GM23338 (cell line): Measurements from ENCODE around the gene DHX36. TPM values are rescaled to one million over a fixed set of nuclear protein-coding genes. Genes with fewer than 3 reads are reported as not detected.

Source experiments
- ATAC-seq: fragments of 200-7000 bp; cut with Tn5 transposase; 3 replicates; pipeline ENCODE4 v1.9.1; 2020
- DNase-seq: peaks from one replicate; pipeline ENCODE4 v3.0.0-alpha.2; 2015; ENCODE audit warnings: low spot score
- H2AFZ ChIP-seq: fragments of 200-600 bp; sonication (generic); 2 replicates; pipeline ENCODE4 v1.8.0; 2016; ENCODE audit warnings: antibody characterized with exemption, mild to moderate bottlenecking, moderate library complexity
- H3F3A ChIP-seq: fragments of 200-600 bp; sonication (generic); replicated peaks from 2 replicates; pipeline ENCODE4 v1.8.0; 2017; ENCODE audit warnings: antibody characterized with exemption, mixed run types, low read depth
- H3K27ac ChIP-seq: fragments of 200-600 bp; sonication (generic); 2 replicates; pipeline ENCODE4 v1.6.1; 2016; ENCODE audit warnings: low read depth
- H3K27me3 ChIP-seq: fragments of 200-600 bp; sonication (generic); 2 replicates; pipeline ENCODE4 v1.8.0; 2016; ENCODE audit warnings: mild to moderate bottlenecking, mixed run types, moderate library complexity; ENCODE audit not compliant: insufficient read depth
- H3K36me3 ChIP-seq: fragments of 200-600 bp; sonication (generic); 2 replicates; pipeline ENCODE4 v1.8.0; 2016; ENCODE audit warnings: mild to moderate bottlenecking; ENCODE audit not compliant: insufficient read depth
- H3K4me1 ChIP-seq: fragments of 200-600 bp; sonication (generic); 2 replicates; pipeline ENCODE4 v1.8.0; 2016; ENCODE audit warnings: mild to moderate bottlenecking, moderate library complexity; ENCODE audit not compliant: insufficient read depth
- H3K4me2 ChIP-seq: fragments of 200-600 bp; sonication (generic); 2 replicates; pipeline ENCODE4 v1.7.1; 2017; ENCODE audit warnings: mixed run types
- H3K4me3 ChIP-seq: fragments of 200-600 bp; sonication (generic); 2 replicates; pipeline ENCODE4 v1.6.1; 2016; ENCODE audit warnings: mixed run types
- H3K79me2 ChIP-seq: fragments of 200-600 bp; sonication (generic); replicated peaks from 2 replicates; pipeline ENCODE4 v1.8.0; 2017; ENCODE audit warnings: mild to moderate bottlenecking; ENCODE audit not compliant: insufficient read depth
- H3K9me2 ChIP-seq: fragments of 200-600 bp; sonication (generic); 2 replicates; pipeline ENCODE4 v1.8.0; 2017; ENCODE audit not compliant: insufficient read depth
- H4K20me1 ChIP-seq: fragments of 200-600 bp; sonication (generic); replicated peaks from 2 replicates; pipeline ENCODE4 v1.8.0; 2017; ENCODE audit warnings: mild to moderate bottlenecking; ENCODE audit not compliant: insufficient read depth
- H3K27ac Mint-ChIP-seq: 2 replicates; pipeline ENCODE4 v1.8.0; 2020; ENCODE audit warnings: inconsistent platforms, mild to moderate bottlenecking, moderate library complexity, mixed read lengths
- H3K27me3 Mint-ChIP-seq: 3 replicates; pipeline ENCODE4 v1.8.0; 2022; ENCODE audit warnings: low read depth, mild to moderate bottlenecking, moderate library complexity, mixed read lengths, inconsistent platforms; ENCODE audit not compliant: insufficient read depth, poor library complexity
- H3K36me3 Mint-ChIP-seq: 3 replicates; pipeline ENCODE4 v1.8.0; 2021; ENCODE audit warnings: low read depth, mild to moderate bottlenecking, inconsistent platforms, moderate library complexity, mixed read lengths
- H3K4me1 Mint-ChIP-seq: 3 replicates; pipeline ENCODE4 v1.8.0; 2020; ENCODE audit warnings: mild to moderate bottlenecking, inconsistent platforms, mixed read lengths
- H3K4me3 Mint-ChIP-seq: 3 replicates; pipeline ENCODE4 v1.8.0; 2021; ENCODE audit warnings: moderate library complexity, mild to moderate bottlenecking, inconsistent platforms, mixed read lengths
- H3K9me3 Mint-ChIP-seq: 3 replicates; pipeline ENCODE4 v1.8.0; 2020; ENCODE audit warnings: moderate library complexity, mild to moderate bottlenecking, inconsistent platforms, mixed read lengths
- CREB1 ChIP-seq: fragments of 250-450 bp; sonication (Bioruptor Pico); IDR thresholded peaks from 2 replicates; pipeline ENCODE4 v1.5.0; 2020; ENCODE audit warnings: low read depth, mild to moderate bottlenecking, moderate library complexity
- ETS1 ChIP-seq: IDR thresholded peaks from 2 replicates; pipeline ENCODE4 v1.6.1; 2016; ENCODE audit warnings: antibody characterized with exemption
- EZH2 ChIP-seq: fragments of 200-600 bp; sonication (generic); IDR thresholded peaks from one replicate; pipeline ENCODE4 v1.8.0; 2017; ENCODE audit warnings: antibody characterized with exemption, mild to moderate bottlenecking, low read depth; ENCODE audit not compliant: unreplicated experiment
- EZH2phosphoT487 ChIP-seq: fragments of 200-600 bp; sonication (generic); IDR thresholded peaks from one replicate; pipeline ENCODE4 v1.8.1; 2018; ENCODE audit warnings: antibody characterized with exemption; ENCODE audit not compliant: unreplicated experiment
- NANOG ChIP-seq: IDR thresholded peaks from 2 replicates; pipeline ENCODE4 v1.6.1; 2016; ENCODE audit warnings: antibody characterized with exemption, borderline replicate concordance
- POLR2AphosphoS5 ChIP-seq: IDR thresholded peaks from 2 replicates; pipeline ENCODE4 v1.6.1; 2016; ENCODE audit warnings: antibody characterized with exemption, low read depth
- REST ChIP-seq: IDR thresholded peaks from one replicate; pipeline ENCODE4 v1.6.1; 2018; ENCODE audit warnings: antibody characterized with exemption; ENCODE audit not compliant: unreplicated experiment
- STAT1 ChIP-seq: IDR thresholded peaks from one replicate; pipeline ENCODE4 v1.6.1; 2016; ENCODE audit warnings: antibody characterized with exemption; ENCODE audit not compliant: unreplicated experiment
- ZNF114 ChIP-seq: fragments of 250-450 bp; sonication (Bioruptor Pico); IDR thresholded peaks from 2 replicates; pipeline ENCODE4 v1.5.0; 2020; ENCODE audit warnings: mild to moderate bottlenecking, moderate library complexity
- ZNF331 ChIP-seq: fragments of 250-450 bp; sonication (Bioruptor Pico); IDR thresholded peaks from 2 replicates; pipeline ENCODE4 v1.5.0; 2020; ENCODE audit warnings: low read depth, mild to moderate bottlenecking, moderate library complexity
- ZNF462 ChIP-seq: fragments of 250-450 bp; sonication (Bioruptor Pico); IDR thresholded peaks from 2 replicates; pipeline ENCODE4 v1.5.0; 2020; ENCODE audit warnings: mild to moderate bottlenecking, moderate library complexity
- polyA plus RNA-seq: library from polyadenylated mRNA; unstranded; fragments of >200 nt; fragmentation: Nextera tagmentation; extraction: Ambion mirVana; gene quantifications from 2 replicates; pipeline ENCODE4 v1.2.1, GENCODE V29; 2016
- total RNA-seq: library from RNA; depleted of rRNA; stranded (reverse); fragments of >200 nt; shearing (Covaris generic); gene quantifications from 2 replicates; pipeline ENCODE4 v1.2.3, GENCODE V29; 2014
- TF ChIP-seq, protein P1 (sequence below), 2 experiments: fragments of 200-600 bp in 1 of 2; sonication (generic) in 1 of 2; conservative IDR thresholded peaks; 2 replicates each; pipeline versions ENCODE4 v1.5.1 to v1.6.1; 2016 to 2017; ENCODE audit warnings: antibody characterized with exemption in 2 of 2, low read depth in 2 of 2, mild to moderate bottlenecking in 2 of 2, moderate library complexity in 1 of 2

The DHX36 gene
- total and polyA plus RNA-seq, 2 experiments from 2014 or later = 103 to 110 TPM

GRCh38 chr3:154304936-154305335 is 19.4 kb downstream of the DHX36 start:
- no peaks in the 10 kb centered on the region for H3K4me1 Mint-ChIP-seq
- no peak overlapping the region for H3K4me3 Mint-ChIP-seq
- no peak overlapping the region for H3K27ac ChIP-seq
- no peaks in the 10 kb centered on the region for H3K9me2 ChIP-seq
- H3K27me3 ChIP-seq = no peaks in the 10 kb centered on the region
- no peak for TF ChIP-seq ETS1
- no peak for TF ChIP-seq ZNF462
- no peak for TF ChIP-seq EZH2
- TF ChIP-seq NANOG = no peak
- no peak for TF ChIP-seq CREB1 (CRISPR knock-in tag)
- no peak for TF ChIP-seq EZH2phosphoT487
- no peak for TF ChIP-seq REST
- TF ChIP-seq, protein P1, sequence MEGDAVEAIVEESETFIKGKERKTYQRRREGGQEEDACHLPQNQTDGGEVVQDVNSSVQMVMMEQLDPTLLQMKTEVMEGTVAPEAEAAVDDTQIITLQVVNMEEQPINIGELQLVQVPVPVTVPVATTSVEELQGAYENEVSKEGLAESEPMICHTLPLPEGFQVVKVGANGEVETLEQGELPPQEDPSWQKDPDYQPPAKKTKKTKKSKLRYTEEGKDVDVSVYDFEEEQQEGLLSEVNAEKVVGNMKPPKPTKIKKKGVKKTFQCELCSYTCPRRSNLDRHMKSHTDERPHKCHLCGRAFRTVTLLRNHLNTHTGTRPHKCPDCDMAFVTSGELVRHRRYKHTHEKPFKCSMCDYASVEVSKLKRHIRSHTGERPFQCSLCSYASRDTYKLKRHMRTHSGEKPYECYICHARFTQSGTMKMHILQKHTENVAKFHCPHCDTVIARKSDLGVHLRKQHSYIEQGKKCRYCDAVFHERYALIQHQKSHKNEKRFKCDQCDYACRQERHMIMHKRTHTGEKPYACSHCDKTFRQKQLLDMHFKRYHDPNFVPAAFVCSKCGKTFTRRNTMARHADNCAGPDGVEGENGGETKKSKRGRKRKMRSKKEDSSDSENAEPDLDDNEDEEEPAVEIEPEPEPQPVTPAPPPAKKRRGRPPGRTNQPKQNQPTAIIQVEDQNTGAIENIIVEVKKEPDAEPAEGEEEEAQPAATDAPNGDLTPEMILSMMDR (conservative IDR thresholded peaks at IDR 0.05; ENCODE audit: low read depth in 2 of 2) = no peak
- TF ChIP-seq STAT1 = no peak
- TF ChIP-seq ZNF331 (CRISPR knock-in tag) = no peak
- TF ChIP-seq ZNF114 (CRISPR knock-in tag) = no peak
- TF ChIP-seq POLR2AphosphoS5 = no peak
- H3K36me3 ChIP-seq = peaks cover 68% of the 10 kb centered on the region
- no peaks in the 10 kb centered on the region for H3K9me3 Mint-ChIP-seq
- no peaks in the 10 kb centered on the region for H3K27me3 Mint-ChIP-seq
- DNase-seq = no peak
- no peaks in the 10 kb centered on the region for H3F3A ChIP-seq
- no peak overlapping the region for H3K4me3 ChIP-seq
- no peak overlapping the region for H3K4me2 ChIP-seq
- H3K36me3 Mint-ChIP-seq = peaks cover 87% of the 10 kb centered on the region
- H3K27ac Mint-ChIP-seq = no peak overlapping the region
- 0 out of 2 replicates have a peak, but pooled peaks cover 6% of the 10 kb centered on the region for H4K20me1 ChIP-seq
- H3K79me2 ChIP-seq = peaks cover 35% of the 10 kb centered on the region
- no peak overlapping the region for H2AFZ ChIP-seq
- no peaks in the 10 kb centered on the region for H3K4me1 ChIP-seq
- no peak for ATAC-seq
